Esophagus muscularis mucosa (tissue), 4 donors: ENCODE data around the gene IGLL1.

Source experiments
- CTCF ChIP-seq, 3 experiments: fragments of 200-600 bp in 2 of 3; fragments of 450-650 bp in 1 of 3; sonication (generic) in 2 of 3; IDR thresholded peaks; one replicate each; pipeline ENCODE4 v1.5.1; 2017 to 2019; ENCODE audit warnings: antibody characterized with exemption in 3 of 3, mild to moderate bottlenecking in 2 of 3, moderate library complexity in 1 of 3
- EP300 ChIP-seq: sonication (generic); formaldehyde crosslinking; IDR thresholded peaks from one replicate; pipeline ENCODE4 v1.6.1; 2017; ENCODE audit warnings: antibody characterized with exemption
- POLR2A ChIP-seq: fragments of 450-650 bp; IDR thresholded peaks from one replicate; pipeline ENCODE4 v1.6.1; 2017; ENCODE audit warnings: antibody characterized with exemption, moderate library complexity, mild to moderate bottlenecking, low read depth
- POLR2AphosphoS5 ChIP-seq, 2 donors: sonication (generic); formaldehyde crosslinking; IDR thresholded peaks; one replicate each; pipeline ENCODE4 v1.6.1; 2017; ENCODE audit warnings: antibody characterized with exemption in 2 of 2

GRCh38 chr22:23533771-23534191 is 46.3 kb downstream of the IGLL1 start:
- TF ChIP-seq CTCF (IDR thresholded peaks at IDR 0.05) (no peak), POLR2AphosphoS5 (IDR thresholded peaks at IDR 0.05) (no peak), POLR2A (no peak), EP300 (no peak)
